Bronchial epithelial cell (primary cell): ENCODE data around the gene FMN1. TPM values are rescaled to one million over a fixed set of nuclear protein-coding genes. Genes with fewer than 3 reads are reported as not detected.

Experiments used
- DNase-seq: peaks from one replicate; pipeline ENCODE4 v3.0.0-alpha.2; 2010; ENCODE audit warnings: low read depth
- FAIRE-seq: peaks from 2 replicates; lab custom pipeline; 2011; peaks lifted over from hg19 to GRCh38; lab: Jason Lieb, UNC
- H3K27me3 ChIP-seq: 2 replicates; pipeline ENCODE4 v1.5.1; 2011; ENCODE audit warnings: low read length; ENCODE audit not compliant: control insufficient read depth, insufficient read depth
- H3K36me3 ChIP-seq: 2 replicates; pipeline ENCODE4 v1.5.1; 2011; ENCODE audit warnings: low read length; ENCODE audit not compliant: control insufficient read depth, insufficient read depth
- H3K4me3 ChIP-seq: 2 replicates; pipeline ENCODE4 v1.5.1; 2011; ENCODE audit warnings: mild to moderate bottlenecking, low read depth, low read length, control low read depth
- CTCF ChIP-seq: IDR thresholded peaks from 2 replicates; pipeline ENCODE4 v1.5.1; 2011; ENCODE audit warnings: mild to moderate bottlenecking, moderate library complexity, low read length, control low read depth, inconsistent platforms; ENCODE audit not compliant: insufficient read depth, severe bottlenecking
- total RNA-seq: library from RNA; depleted of rRNA; stranded (reverse); fragments of >200 nt; gene quantifications from 2 replicates; pipeline ENCODE4 v1.2.1, GENCODE V29; 2014

FMN1 gene
- total RNA-seq, 1 donor from 2014 or later = 1.6 TPM

DNA sequence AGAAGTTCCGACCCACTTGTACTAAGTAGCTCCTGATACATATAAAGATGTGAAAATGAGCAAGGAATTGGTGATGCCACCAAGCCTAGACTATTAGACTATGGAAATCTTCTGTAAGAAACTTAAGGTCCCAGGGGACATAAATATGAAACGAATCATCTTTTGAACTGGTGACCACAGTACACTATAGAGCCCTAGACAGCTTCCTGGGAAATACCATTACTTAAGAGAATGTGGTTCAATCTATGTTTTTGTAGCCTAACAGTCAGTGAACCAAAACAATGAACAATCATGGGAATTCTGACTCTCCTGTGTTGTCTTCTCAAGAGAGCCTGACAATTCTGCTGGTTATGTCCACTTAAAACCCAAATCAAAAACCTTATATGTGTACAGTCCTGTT, 285.1 kb downstream of the FMN1 start:
- no peak for TF ChIP-seq CTCF
- H3K4me3 ChIP-seq = no peak overlapping the region
- FAIRE-seq (no peak), DNase-seq (peak; percentile 2)
- H3K36me3 ChIP-seq = no peaks in the 10 kb centered on the region
- no peaks in the 10 kb centered on the region for H3K27me3 ChIP-seq

- no peak for FAIRE-seq
- Histone ChIP-seq H3K4me3 (no peak overlapping the region), H3K27me3 (no peaks in the 10 kb centered on the region), H3K36me3 (no peaks in the 10 kb centered on the region)
- no peak for DNase-seq
- TF ChIP-seq CTCF = no peak
Measured at GRCh38 chr15:32908872-32909271, 285.6 kb downstream of the FMN1 start.

GRCh38 chr15:32908135-32908801, 286.2 kb downstream of the FMN1 start:
- Histone ChIP-seq H3K27me3 (no peaks in the 10 kb centered on the region), H3K36me3 (no peaks in the 10 kb centered on the region), H3K4me3 (no peak overlapping the region)
- FAIRE-seq (no peak), DNase-seq (no peak)
- TF ChIP-seq CTCF = no peak

- no peak for DNase-seq
- Histone ChIP-seq H3K27me3 (no peaks in the 10 kb centered on the region), H3K36me3 (no peaks in the 10 kb centered on the region), H3K4me3 (no peak overlapping the region)
- no peak for TF ChIP-seq CTCF
- no peak for FAIRE-seq
Measured at GRCh38 chr15:32905481-32905880, 289.0 kb downstream of the FMN1 start.

- DNase-seq = no peak
- Histone ChIP-seq H3K4me3 (no peak overlapping the region), H3K36me3 (no peaks in the 10 kb centered on the region), H3K27me3 (no peaks in the 10 kb centered on the region)
- FAIRE-seq = no peak
- no peak for TF ChIP-seq CTCF
Measured at GRCh38 chr15:32904448-32904847, 290.1 kb downstream of the FMN1 start.

DNA sequence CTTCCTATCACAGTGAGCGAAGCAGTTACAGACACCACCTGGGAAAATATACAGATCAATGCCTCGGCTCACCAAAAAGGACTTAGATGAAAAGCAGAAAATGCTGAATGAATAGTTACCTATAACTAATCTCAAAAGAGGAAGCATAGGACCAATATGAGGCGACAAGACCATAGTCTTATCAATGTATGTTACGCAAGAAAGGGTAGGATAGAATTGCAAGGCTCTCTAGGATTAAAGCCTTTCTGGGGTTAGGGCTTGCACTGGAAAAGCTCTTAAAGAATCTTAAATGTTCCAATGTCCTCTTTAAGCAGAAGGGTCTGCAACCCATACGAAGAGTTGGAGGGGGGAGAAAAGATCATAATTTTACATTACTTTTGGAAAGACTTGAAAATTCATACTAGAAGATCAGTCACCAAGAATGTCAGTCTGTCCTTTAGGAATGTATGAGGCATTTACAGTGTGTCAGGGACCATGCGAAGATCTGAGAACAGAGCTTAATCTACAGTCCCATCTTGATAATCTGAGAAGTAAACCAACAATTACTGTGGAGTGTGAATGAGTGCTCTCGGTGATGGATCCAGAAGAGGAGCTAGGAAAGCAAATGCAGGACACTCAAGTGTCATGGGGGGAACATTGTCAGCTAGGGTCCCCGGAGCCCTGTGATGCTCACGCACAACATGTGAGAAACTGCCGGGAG, 290.8 kb downstream of the FMN1 start:
- H3K36me3 ChIP-seq = no peaks in the 10 kb centered on the region
- H3K4me3 ChIP-seq = no peak overlapping the region
- no peak for DNase-seq
- FAIRE-seq = no peak
- no peaks in the 10 kb centered on the region for H3K27me3 ChIP-seq
- no peak for TF ChIP-seq CTCF
